Parietal lobe (tissue), 1 donor: Measurements from ENCODE around the gene GLCE. TPM values are rescaled to one million over a fixed set of nuclear protein-coding genes. Genes with fewer than 3 reads are reported as not detected.

Experiments used
- total RNA-seq: library from RNA; depleted of rRNA; stranded (reverse); fragments of >200 nt; gene quantifications from one replicate; pipeline ENCODE4 v1.2.3, GENCODE V29; 2014

Gene GLCE
- 90.1 TPM for total RNA-seq

GRCh38 chr15:69160141-69160993 lies at the start of gene GLCE:
GLCE (plus strand) TSS chr15:69160635; CDS start chr15:69255807, 95,172 bp downstream.

GRCh38 chr15:69298697-69299441 lies 138.4 kb downstream of the GLCE start, which contains the start of gene PAQR5:
PAQR5 (plus strand) TSS chr15:69298912; CDS start chr15:69360081, 61,169 bp downstream.

Other genes with a start within 250 kb of the GLCE start
- 2.5 TPM for gene SPESP1, start 230.1 kb upstream of the GLCE start, total RNA-seq
- gene NOX5, start 145.9 kb upstream of the GLCE start, total RNA-seq: 0.63 TPM
- 0.31 TPM for gene PAQR5, start 138.3 kb downstream of the GLCE start, total RNA-seq